ENCODE data around the gene HERC6.

Gene HERC6

DNA sequence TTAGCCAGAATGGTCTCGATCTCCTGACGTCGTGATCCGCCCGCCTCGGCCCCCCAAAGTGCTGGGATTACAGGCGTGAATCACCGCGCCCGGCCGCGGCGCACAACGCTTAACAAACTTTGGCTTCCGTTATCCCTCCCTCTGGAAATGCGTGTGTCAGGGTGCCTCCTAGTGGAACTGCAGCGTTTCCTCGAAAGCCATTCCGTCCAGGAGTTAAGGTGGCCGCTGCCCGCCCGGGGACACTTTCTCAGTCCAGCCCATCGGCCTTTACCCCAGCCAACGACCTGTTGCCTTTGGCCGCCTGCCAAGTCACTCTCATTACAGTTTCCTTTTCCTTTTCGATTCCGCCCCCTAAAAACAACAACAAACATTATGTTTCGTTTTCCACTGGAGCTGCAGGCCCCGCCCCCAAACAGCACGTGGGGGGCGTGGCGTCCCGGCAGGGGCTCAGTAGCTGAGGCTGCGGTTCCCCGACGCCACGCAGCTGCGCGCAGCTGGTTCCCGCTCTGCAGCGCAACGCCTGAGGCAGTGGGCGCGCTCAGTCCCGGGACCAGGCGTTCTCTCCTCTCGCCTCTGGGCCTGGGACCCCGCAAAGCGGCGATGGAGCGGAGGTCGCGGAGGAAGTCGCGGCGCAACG lies 78.1 kb downstream of the HERC6 start, which contains the start of gene HERC5:
Gene HERC5, plus strand, starts transcription at position 450 of the 637 bp plus-strand sequence. Its CDS starts 151 bp downstream, at position 601.
- TF ChIP-seq, protein P1, sequence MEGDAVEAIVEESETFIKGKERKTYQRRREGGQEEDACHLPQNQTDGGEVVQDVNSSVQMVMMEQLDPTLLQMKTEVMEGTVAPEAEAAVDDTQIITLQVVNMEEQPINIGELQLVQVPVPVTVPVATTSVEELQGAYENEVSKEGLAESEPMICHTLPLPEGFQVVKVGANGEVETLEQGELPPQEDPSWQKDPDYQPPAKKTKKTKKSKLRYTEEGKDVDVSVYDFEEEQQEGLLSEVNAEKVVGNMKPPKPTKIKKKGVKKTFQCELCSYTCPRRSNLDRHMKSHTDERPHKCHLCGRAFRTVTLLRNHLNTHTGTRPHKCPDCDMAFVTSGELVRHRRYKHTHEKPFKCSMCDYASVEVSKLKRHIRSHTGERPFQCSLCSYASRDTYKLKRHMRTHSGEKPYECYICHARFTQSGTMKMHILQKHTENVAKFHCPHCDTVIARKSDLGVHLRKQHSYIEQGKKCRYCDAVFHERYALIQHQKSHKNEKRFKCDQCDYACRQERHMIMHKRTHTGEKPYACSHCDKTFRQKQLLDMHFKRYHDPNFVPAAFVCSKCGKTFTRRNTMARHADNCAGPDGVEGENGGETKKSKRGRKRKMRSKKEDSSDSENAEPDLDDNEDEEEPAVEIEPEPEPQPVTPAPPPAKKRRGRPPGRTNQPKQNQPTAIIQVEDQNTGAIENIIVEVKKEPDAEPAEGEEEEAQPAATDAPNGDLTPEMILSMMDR (IDR thresholded peaks at IDR 0.05), result peak; percentile 66

DNA sequence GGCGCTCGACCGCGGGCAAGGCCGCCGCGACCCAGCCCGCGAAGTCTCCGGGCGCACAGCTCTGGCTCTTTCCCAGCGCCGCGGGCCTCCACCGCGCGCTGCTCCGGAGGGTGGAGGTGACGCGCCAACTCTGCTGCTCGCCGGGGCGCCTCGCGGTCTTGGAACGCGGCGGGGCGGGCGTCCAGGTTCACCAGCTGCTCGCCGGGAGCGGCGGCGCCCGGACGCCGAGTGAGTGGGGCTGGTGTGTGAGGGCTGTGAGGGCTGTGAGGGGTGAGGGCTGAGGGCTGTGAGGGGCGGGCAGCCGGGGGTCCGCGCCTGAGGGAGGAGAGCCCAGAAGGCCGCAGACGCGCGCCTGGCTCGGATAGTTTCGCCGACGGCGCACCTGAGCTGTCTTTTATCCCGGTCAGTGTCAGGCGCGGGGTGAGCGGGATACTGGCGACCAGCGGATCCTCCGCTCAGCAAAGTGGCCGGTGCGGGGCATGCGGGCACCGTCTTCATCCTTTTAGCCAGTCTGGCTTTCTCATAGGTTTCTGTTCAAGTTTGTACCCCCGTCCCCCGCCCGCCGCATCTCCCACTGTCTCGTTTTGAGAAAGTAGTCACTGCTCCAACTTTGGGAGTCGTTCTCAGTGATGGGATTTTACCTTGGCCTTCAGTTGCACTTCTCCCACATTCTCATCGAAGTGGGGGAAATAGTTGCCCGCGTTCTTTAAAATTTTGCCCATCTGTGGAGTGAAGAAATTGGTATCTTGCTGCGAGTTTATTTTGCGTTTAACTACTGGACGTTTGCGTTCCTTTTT lies 78.9 kb downstream of the HERC6 start:
- TF ChIP-seq, protein P1 (IDR thresholded peaks at IDR 0.05), result no peak

DNA sequence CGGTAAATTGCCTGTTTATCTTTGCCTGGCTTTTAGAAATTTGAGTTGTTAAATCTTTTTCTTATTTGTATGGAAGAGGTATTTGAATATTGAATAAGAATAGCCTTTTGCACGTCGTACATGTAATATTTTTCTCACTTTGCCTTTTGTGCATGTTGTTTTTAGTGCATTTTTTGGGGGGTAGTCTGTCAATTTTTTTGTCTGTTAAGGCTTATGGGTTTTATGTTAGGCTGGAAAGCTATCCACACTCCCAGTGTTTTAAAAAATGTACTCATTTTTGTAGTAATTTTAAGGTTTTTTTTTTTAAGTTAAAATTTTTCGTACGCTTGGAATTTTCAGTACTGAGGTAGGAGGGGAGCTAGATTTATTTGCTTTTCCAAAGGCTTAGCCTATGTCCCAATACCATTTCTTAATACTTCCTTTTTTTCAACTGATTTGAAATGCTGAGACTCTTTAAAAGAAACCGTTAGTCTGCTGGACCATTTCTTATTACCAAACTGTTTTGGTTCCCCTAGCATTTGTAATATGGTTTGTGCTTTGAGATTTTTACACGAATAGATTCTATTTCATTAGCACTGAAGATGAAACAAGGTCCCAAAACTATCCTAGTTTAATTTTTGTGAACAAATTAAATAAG lies 79.6 kb downstream of the HERC6 start:
- TF ChIP-seq, protein P1 (IDR thresholded peaks at IDR 0.05), result no peak

DNA sequence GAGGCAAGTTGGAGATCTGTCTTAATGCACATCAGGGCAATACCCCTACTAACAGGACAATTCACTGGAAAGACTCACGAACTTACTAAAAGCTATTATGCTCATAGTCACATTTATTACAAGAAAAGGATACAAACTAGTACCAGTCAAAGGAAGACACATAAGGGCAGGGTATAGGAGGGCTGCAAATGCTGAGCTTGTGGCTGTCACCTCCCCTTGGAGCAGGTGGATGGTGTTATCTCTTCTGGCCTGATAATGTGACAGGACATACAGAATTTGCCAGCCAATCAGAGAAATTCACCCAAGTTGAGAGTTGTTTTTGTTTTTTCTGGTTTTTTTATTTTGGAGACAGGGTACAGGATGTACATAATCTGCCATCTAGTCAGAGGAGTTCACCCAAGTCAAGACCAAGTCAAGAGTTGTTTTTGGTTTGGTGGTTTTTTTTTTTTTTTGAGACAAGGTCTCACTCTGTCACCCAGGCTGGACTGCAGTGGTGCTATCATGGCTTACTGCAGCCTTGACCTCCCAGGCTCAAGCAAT lies 87.1 kb downstream of the HERC6 start:
- TF ChIP-seq, protein P1 (IDR thresholded peaks at IDR 0.05), result no peak

DNA sequence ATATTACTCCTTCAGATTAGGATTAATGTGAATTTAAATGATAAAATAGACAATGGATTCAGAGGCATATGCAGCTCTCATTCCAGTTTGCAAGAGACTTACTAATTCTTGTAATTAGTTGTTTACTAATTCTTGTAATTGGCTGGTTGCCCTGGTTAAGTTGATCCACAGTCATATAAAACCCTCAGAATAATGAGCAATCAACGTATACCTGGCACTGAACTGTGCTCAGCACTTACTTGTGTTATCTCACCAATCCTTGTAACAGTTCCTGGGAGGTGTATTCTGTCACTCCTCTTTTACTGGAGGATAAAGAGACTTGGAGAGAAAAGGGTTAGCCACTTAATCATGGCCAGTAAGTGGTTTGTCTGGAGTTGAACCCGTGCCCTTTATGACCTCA lies 88.7 kb downstream of the HERC6 start:
- TF ChIP-seq, protein P1 (IDR thresholded peaks at IDR 0.05), result no peak

DNA sequence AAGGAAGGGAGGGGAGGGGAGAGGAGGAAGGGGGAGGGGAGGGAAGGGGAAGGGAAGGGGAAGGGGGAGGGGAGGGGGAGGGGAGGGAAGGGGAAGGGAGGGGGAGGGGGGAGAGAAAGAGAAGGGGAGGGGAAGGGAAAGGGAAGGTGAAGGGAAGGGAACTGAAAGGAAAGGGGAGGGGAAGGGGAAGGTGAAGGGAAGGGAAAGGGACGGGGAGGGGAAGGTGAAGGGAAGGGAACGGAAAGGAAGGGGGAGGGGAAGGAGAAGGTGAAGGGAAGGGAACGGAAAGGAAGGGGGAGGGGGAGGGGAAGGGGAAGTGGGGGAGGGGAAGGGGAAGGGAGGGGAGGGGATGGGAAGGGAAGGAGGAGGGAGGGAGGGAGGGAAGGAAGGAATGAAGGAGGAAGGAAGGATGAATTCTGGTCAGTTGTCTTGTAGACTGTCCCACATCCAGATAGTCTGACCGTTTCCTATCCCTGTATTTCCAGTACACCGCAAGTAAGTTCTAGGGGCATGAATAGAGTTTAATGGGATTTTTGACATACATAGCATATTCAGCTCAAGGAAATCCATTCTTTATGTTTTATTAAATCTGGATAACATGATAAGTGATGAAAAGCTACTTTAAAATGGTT lies 98.7 kb downstream of the HERC6 start:
- TF ChIP-seq, protein P1 (IDR thresholded peaks at IDR 0.05), result no peak

DNA sequence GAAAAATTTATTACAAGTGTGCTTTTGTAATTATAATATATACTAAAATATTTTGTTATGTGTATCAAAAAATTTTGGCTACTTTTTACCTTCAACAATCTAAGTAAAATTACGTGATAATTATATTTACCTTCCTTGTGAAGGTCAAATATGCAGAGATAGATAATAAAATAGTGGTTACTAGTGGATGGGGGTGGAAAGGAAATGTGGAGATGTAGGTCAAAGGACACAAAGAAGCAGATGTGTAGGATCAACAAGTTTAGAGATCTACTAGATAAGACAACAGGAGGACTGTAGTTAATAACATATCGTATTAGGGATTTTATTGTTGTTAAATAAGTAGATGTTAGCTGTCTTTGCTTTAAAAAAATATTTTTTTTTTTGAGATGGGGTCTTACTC lies 99.6 kb downstream of the HERC6 start:
- TF ChIP-seq, protein P1 (IDR thresholded peaks at IDR 0.05), result no peak

All from LNCAP (cell line).